HEK293T (cell line): ENCODE data around the gene CLSTN3.

Experiments used
- CTCF ChIA-PET: fragments of 350-600 bp; formaldehyde crosslinking; extraction: SDS; loops from one replicate; lab custom pipeline; 2021; ENCODE audit warnings: antibody characterized with exemption, inconsistent platforms; lab: Yijun Ruan, JAX
- POLR2A ChIA-PET: fragments of 350-600 bp; formaldehyde crosslinking; extraction: SDS; loops from one replicate; lab custom pipeline; 2020; ENCODE audit warnings: antibody characterized with exemption, inconsistent platforms; lab: Yijun Ruan, JAX
- DNase-seq: peaks from one replicate; pipeline ENCODE4 v3.0.0; 2012; ENCODE audit warnings: mixed read lengths; ENCODE audit errors: extremely low spot score
- ARNT ChIP-seq: fragments of 450-650 bp; IDR thresholded peaks from 2 replicates; pipeline ENCODE4 v1.6.1; 2017; ENCODE audit warnings: mild to moderate bottlenecking
- BHLHE40 ChIP-seq: fragments of 450-650 bp; IDR thresholded peaks from 2 replicates; pipeline ENCODE4 v1.6.1; 2016; ENCODE audit warnings: mild to moderate bottlenecking, moderate library complexity, borderline replicate concordance
- CTBP1 ChIP-seq: fragments of 450-650 bp; IDR thresholded peaks from 2 replicates; pipeline ENCODE4 v1.6.1; 2016; ENCODE audit warnings: borderline replicate concordance
- ELF4 ChIP-seq: fragments of 450-650 bp; IDR thresholded peaks from 2 replicates; pipeline ENCODE4 v1.6.1; 2017; ENCODE audit warnings: antibody characterized with exemption
- FOXA1 ChIP-seq: fragments of 450-650 bp; IDR thresholded peaks from 2 replicates; pipeline ENCODE4 v1.6.1; 2016; ENCODE audit warnings: mild to moderate bottlenecking
- FOXK2 ChIP-seq: fragments of 450-650 bp; IDR thresholded peaks from 2 replicates; pipeline ENCODE4 v1.6.1; 2016; ENCODE audit warnings: mild to moderate bottlenecking
- FOXM1 ChIP-seq: fragments of 450-650 bp; IDR thresholded peaks from 2 replicates; pipeline ENCODE4 v1.6.1; 2017; ENCODE audit warnings: mild to moderate bottlenecking, borderline replicate concordance
- HDGF ChIP-seq: fragments of 450-650 bp; IDR thresholded peaks from 2 replicates; pipeline ENCODE4 v1.6.1; 2017; ENCODE audit warnings: antibody characterized with exemption, borderline replicate concordance
- L3MBTL2 ChIP-seq: fragments of 450-650 bp; conservative IDR thresholded peaks from 2 replicates; pipeline ENCODE4 v1.6.1; 2016; ENCODE audit warnings: mild to moderate bottlenecking
- LEF1 ChIP-seq: fragments of 450-650 bp; IDR thresholded peaks from 2 replicates; pipeline ENCODE4 v1.6.1; 2017; ENCODE audit warnings: mild to moderate bottlenecking, borderline replicate concordance
- NFRKB ChIP-seq: fragments of 450-650 bp; IDR thresholded peaks from 2 replicates; pipeline ENCODE4 v1.6.1; 2016; ENCODE audit warnings: mild to moderate bottlenecking, moderate library complexity
- PKNOX1 ChIP-seq: fragments of 450-650 bp; IDR thresholded peaks from 2 replicates; pipeline ENCODE4 v1.6.1; 2016
- SP1 ChIP-seq: fragments of 450-650 bp; IDR thresholded peaks from 2 replicates; pipeline ENCODE4 v1.6.1; 2017
- SUZ12 ChIP-seq: fragments of 450-650 bp; IDR thresholded peaks from 2 replicates; pipeline ENCODE4 v1.6.1; 2016; ENCODE audit warnings: mild to moderate bottlenecking
- TARDBP ChIP-seq: fragments of 450-650 bp; IDR thresholded peaks from 2 replicates; pipeline ENCODE4 v1.6.1; 2016
- ZNF384 ChIP-seq: fragments of 450-650 bp; IDR thresholded peaks from 2 replicates; pipeline ENCODE4 v1.6.1; 2016

Gene CLSTN3

GRCh38 chr12:7093486-7093885 lies 36.7 kb upstream of the CLSTN3 start:
- TF ChIP-seq SP1 (no peak), ELF4 (no peak), TARDBP (no peak), PKNOX1 (no peak), FOXK2 (no peak), BHLHE40 (no peak), ARNT (no peak), LEF1 (no peak), NFRKB (no peak)
- ChIA-PET CTCF (interaction anchor here (0.6 kb wide), 1 partner anchor 12 kb away, joined by 5 read pairs; no protein-coding TSS in a partner anchor), POLR2A (interaction anchor here (1.0 kb wide), 1 partner anchor 150 kb away, joined by 4 read pairs; the partner anchor contains the start of genes C12orf57 and RNU7-1)
- DNase-seq: no peak

- TF ChIP-seq L3MBTL2 (no peak), SP1 (no peak), NFRKB (no peak), PKNOX1 (no peak), CTBP1 (no peak), FOXM1 (no peak), FOXK2 (no peak), ELF4 (no peak), LEF1 (no peak), ARNT (no peak), BHLHE40 (no peak), FOXA1 (no peak), SUZ12 (no peak), HDGF (no peak), ZNF384 (no peak), TARDBP (no peak)
- CTCF ChIA-PET: no interaction called here
- POLR2A ChIA-PET: interaction anchor here (1.0 kb wide), 1 partner anchor 150 kb away, joined by 4 read pairs; the partner anchor contains the start of genes C12orf57 and RNU7-1
- no peak for DNase-seq
Measured at GRCh38 chr12:7093892-7094291, 36.3 kb upstream of the CLSTN3 start.

- POLR2A ChIA-PET: interaction anchor here (1.1 to 1.8 kb wide), 3 partner anchors 8 to 152 kb away, joined by 3 to 13 read pairs (median 3); partner anchors contain the start of genes C12orf57, C1RL and RNU7-1
- CTCF ChIA-PET: interaction anchor here (0.5 to 1.0 kb wide), 2 partner anchors 16 to 171 kb away, joined by 3 to 4 read pairs; no protein-coding TSS in a partner anchor
- DNase-seq: no peak
- TF ChIP-seq CTBP1 (no peak), SUZ12 (no peak), ARNT (no peak), ZNF384 (no peak), ELF4 (no peak), FOXM1 (no peak), PKNOX1 (no peak), LEF1 (no peak), NFRKB (no peak), FOXA1 (no peak), FOXK2 (no peak), BHLHE40 (no peak), TARDBP (no peak), HDGF (no peak), L3MBTL2 (no peak), SP1 (no peak)
Measured at GRCh38 chr12:7096006-7096932, 33.9 kb upstream of the CLSTN3 start.

- DNase-seq: no peak
- CTCF ChIA-PET: interaction anchor here (1.0 kb wide), 1 partner anchor 16 kb away, joined by 4 read pairs; no protein-coding TSS in a partner anchor
- POLR2A ChIA-PET: interaction anchor here (1.1 kb wide), 1 partner anchor 12 kb away, joined by 3 read pairs; the partner anchor contains the start of gene C1RL
- TF ChIP-seq FOXA1 (no peak), NFRKB (no peak), ZNF384 (no peak), TARDBP (no peak), ELF4 (no peak), CTBP1 (no peak), FOXM1 (no peak), SUZ12 (no peak), FOXK2 (no peak), ARNT (no peak)
Measured at GRCh38 chr12:7096979-7097378, 33.2 kb upstream of the CLSTN3 start.

GRCh38 chr12:7099290-7099996 lies 30.7 kb upstream of the CLSTN3 start:
- TF ChIP-seq SP1: no peak
- no peak for TF ChIP-seq LEF1
- TF ChIP-seq ARNT: no peak
- no peak for TF ChIP-seq L3MBTL2
- TF ChIP-seq PKNOX1: no peak
- no peak for TF ChIP-seq NFRKB
- TF ChIP-seq FOXA1: no peak
- POLR2A ChIA-PET: interaction anchor here (0.9 to 1.0 kb wide), 2 partner anchors 9 to 155 kb away, joined by 3 to 4 read pairs; no protein-coding TSS in a partner anchor
- CTCF ChIA-PET: no interaction called here
- no peak for DNase-seq
